ENCODE measurements around the gene SNX13.
"Not testable (repeated sequence)": the region's sequence is repeated elsewhere in the genome, so short reads cannot be mapped to it uniquely, and the experiment has no call there.

Gene SNX13

GRCh38 chr7:17855202-17855601, 85.1 kb downstream of the SNX13 start:
- DNase-seq (ENCODE audit: insufficient read length, low spot score) (no peak), FAIRE-seq (no peak)

GRCh38 chr7:17854261-17855047, 85.8 kb downstream of the SNX13 start:
- no peak for FAIRE-seq
- no peak for DNase-seq (ENCODE audit: insufficient read length, low spot score)

- DNase-seq (ENCODE audit: insufficient read length, low spot score) (no peak), FAIRE-seq (no peak)
Measured at GRCh38 chr7:17852361-17852760, 87.9 kb downstream of the SNX13 start.

GRCh38 chr7:17849504-17849903, 90.8 kb downstream of the SNX13 start:
- DNase-seq (ENCODE audit: insufficient read length, low spot score), result no peak
- FAIRE-seq, result no peak

GRCh38 chr7:17848516-17848915, 91.8 kb downstream of the SNX13 start:
- no peak for DNase-seq (ENCODE audit: insufficient read length, low spot score)
- FAIRE-seq, result no peak

GRCh38 chr7:17846935-17847334, 93.4 kb downstream of the SNX13 start:
- FAIRE-seq, result no peak
- DNase-seq (ENCODE audit: insufficient read length, low spot score), result no peak

GRCh38 chr7:17845197-17845547, 95.1 kb downstream of the SNX13 start:
- FAIRE-seq (no peak), DNase-seq (ENCODE audit: insufficient read length, low spot score) (no peak)

- DNase-seq (ENCODE audit: insufficient read length, low spot score) (no peak), FAIRE-seq (no peak)
Measured at GRCh38 chr7:17844514-17845196, 95.6 kb downstream of the SNX13 start.

- FAIRE-seq, result peak; percentile 57
Measured at GRCh38 chr7:17844022-17844421, 96.3 kb downstream of the SNX13 start.

GRCh38 chr7:17843041-17843440, 97.3 kb downstream of the SNX13 start:
- no peak for DNase-seq (ENCODE audit: insufficient read length, low spot score)
- no peak for FAIRE-seq

More at GRCh38 chr7:17844022-17844421, 96.3 kb downstream of the SNX13 start:
- no peak for DNase-seq (ENCODE audit: insufficient read length, low spot score)

- DNase-seq (ENCODE audit: insufficient read length, low spot score), result no peak
- FAIRE-seq, result no peak
Measured at GRCh38 chr7:17832820-17833355, 107.4 kb downstream of the SNX13 start.

- no peak for FAIRE-seq
Measured at GRCh38 chr7:17832242-17832641, 108.1 kb downstream of the SNX13 start.

GRCh38 chr7:17830206-17830605, 110.1 kb downstream of the SNX13 start:
- FAIRE-seq (peak; percentile 44), DNase-seq (ENCODE audit: insufficient read length, low spot score) (no peak)

More at GRCh38 chr7:17832242-17832641, 108.1 kb downstream of the SNX13 start:
- DNase-seq (ENCODE audit: insufficient read length, low spot score), result no peak

GRCh38 chr7:17829001-17829400, 111.3 kb downstream of the SNX13 start:
- DNase-seq (ENCODE audit: insufficient read length, low spot score) (no peak), FAIRE-seq (peak; percentile 37)

- DNase-seq (ENCODE audit: insufficient read length, low spot score) (no peak), FAIRE-seq (peak; percentile 37)
Measured at GRCh38 chr7:17822547-17823173, 117.6 kb downstream of the SNX13 start.

GRCh38 chr7:17816903-17817302, 123.4 kb downstream of the SNX13 start:
- no peak for FAIRE-seq
- DNase-seq (ENCODE audit: insufficient read length, low spot score), result no peak

GRCh38 chr7:17815318-17815717, 125.0 kb downstream of the SNX13 start:
- no peak for DNase-seq (ENCODE audit: insufficient read length, low spot score)
- FAIRE-seq, result no peak

- DNase-seq (ENCODE audit: insufficient read length, low spot score) (no peak), FAIRE-seq (no peak)
Measured at GRCh38 chr7:17814058-17814457, 126.2 kb downstream of the SNX13 start.

- not testable (repeated sequence) for FAIRE-seq
Measured at GRCh38 chr7:17809215-17809614, 131.1 kb downstream of the SNX13 start.

GRCh38 chr7:17807242-17807641, 133.1 kb downstream of the SNX13 start:
- FAIRE-seq (no peak), DNase-seq (ENCODE audit: insufficient read length, low spot score) (no peak)

More at GRCh38 chr7:17809215-17809614, 131.1 kb downstream of the SNX13 start:
- DNase-seq (ENCODE audit: insufficient read length, low spot score), result not testable (repeated sequence)

GRCh38 chr7:17806631-17807030, 133.7 kb downstream of the SNX13 start:
- FAIRE-seq (no peak), DNase-seq (ENCODE audit: insufficient read length, low spot score) (no peak)
